ENCODE measurements around the gene UBAC2.

The UBAC2 gene

GRCh38 chr13:99344610-99345208 lies 144.1 kb downstream of the UBAC2 start:
- DNase-seq: no peak

GRCh38 chr13:99345345-99345744 lies 144.7 kb downstream of the UBAC2 start:
- no peak for DNase-seq

- no peak for DNase-seq
Observed at GRCh38 chr13:99346335-99347042, 145.8 kb downstream of the UBAC2 start.

GRCh38 chr13:99347335-99347878 lies 146.8 kb downstream of the UBAC2 start:
- DNase-seq: no peak

- DNase-seq: no peak
Observed at GRCh38 chr13:99347911-99348451, 147.3 kb downstream of the UBAC2 start.

GRCh38 chr13:99350191-99350590 lies 149.5 kb downstream of the UBAC2 start:
- DNase-seq: no peak

GRCh38 chr13:99351772-99352171 lies 151.1 kb downstream of the UBAC2 start:
- no peak for DNase-seq

- no peak for DNase-seq
Observed at GRCh38 chr13:99352351-99353245, 151.9 kb downstream of the UBAC2 start.

GRCh38 chr13:99353246-99353600 lies 152.6 kb downstream of the UBAC2 start:
- no peak for DNase-seq

GRCh38 chr13:99353836-99354235 lies 153.2 kb downstream of the UBAC2 start:
- peak; percentile 65 for DNase-seq

GRCh38 chr13:99354371-99354951 lies 153.8 kb downstream of the UBAC2 start:
- peak; percentile 62 for DNase-seq

GRCh38 chr13:99355267-99356011 lies 154.8 kb downstream of the UBAC2 start:
- DNase-seq: no peak

GRCh38 chr13:99356012-99356261 lies 155.3 kb downstream of the UBAC2 start:
- DNase-seq: no peak

- no peak for DNase-seq
Observed at GRCh38 chr13:99356262-99357091, 155.8 kb downstream of the UBAC2 start.

GRCh38 chr13:99357131-99357596 lies 156.5 kb downstream of the UBAC2 start:
- DNase-seq: peak; percentile 66

- no peak for DNase-seq
Observed at GRCh38 chr13:99357941-99358340, 157.3 kb downstream of the UBAC2 start.

GRCh38 chr13:99359528-99359927 lies 158.9 kb downstream of the UBAC2 start:
- no peak for DNase-seq

GRCh38 chr13:99360696-99361095 lies 160.0 kb downstream of the UBAC2 start:
- no peak for DNase-seq

GRCh38 chr13:99361197-99361596 lies 160.5 kb downstream of the UBAC2 start:
- no peak for DNase-seq

- DNase-seq: no peak
Observed at GRCh38 chr13:99362362-99362761, 161.7 kb downstream of the UBAC2 start.

- DNase-seq: no peak
Observed at GRCh38 chr13:99363391-99363790, 162.7 kb downstream of the UBAC2 start.

Measured in stimulated activated CD8-positive, alpha-beta memory T cell treated with anti-CD3 and anti-CD28 coated beads, Interleukin-4, amount 100 ng/mL, for 48 hours (primary cell).